G401 (cell line): Measurements from ENCODE around the gene ACAP3. TPM values are rescaled to one million over a fixed set of nuclear protein-coding genes. Genes with fewer than 3 reads are reported as not detected.

Experiments used
- total RNA-seq: library from RNA; depleted of rRNA; stranded (reverse); fragments of >200 nt; shearing (Covaris generic); gene quantifications from 2 replicates; pipeline ENCODE4 v1.2.3, GENCODE V29; 2014; rRNA removed

Gene ACAP3
- total RNA-seq, 1 experiment from 2014 or later: 33.8 TPM

Other genes with a start within 250 kb of the ACAP3 start
- gene RNF223, start 233.6 kb downstream of the ACAP3 start, total RNA-seq: 3.5 and 4.3 TPM in 2 replicates
- 11.9 and 17.1 TPM in 2 replicates for gene C1orf159, start 191.8 kb downstream of the ACAP3 start, total RNA-seq
- gene TTLL10, start 134.1 kb downstream of the ACAP3 start, total RNA-seq: not detected in 2 replicates
- 1.2 TPM in 1 of 2 replicates, not detected in the other for gene TNFRSF18, start 101.3 kb downstream of the ACAP3 start, total RNA-seq
- gene TNFRSF4, start 93.8 kb downstream of the ACAP3 start, total RNA-seq: not detected in 2 replicates
- 92.4 and 99.1 TPM in 2 replicates for gene SDF4, start 75.9 kb downstream of the ACAP3 start, total RNA-seq
- gene B3GALT6, start 75.7 kb downstream of the ACAP3 start, total RNA-seq: 38.4 and 44.3 TPM in 2 replicates
- gene C1QTNF12, start 61.2 kb downstream of the ACAP3 start, total RNA-seq: 5.1 and 13.3 TPM in 2 replicates
- 88.4 and 102 TPM in 2 replicates for gene UBE2J2, start 34.1 kb downstream of the ACAP3 start, total RNA-seq
- 0.71 and 1.2 TPM in 2 replicates for gene SCNN1D, start 27.5 kb downstream of the ACAP3 start, total RNA-seq
- gene PUSL1, start 667 bp upstream of the ACAP3 start, total RNA-seq: 66.7 and 84.9 TPM in 2 replicates
- 107 and 109 TPM in 2 replicates for gene INTS11, start 16.7 kb upstream of the ACAP3 start, total RNA-seq
- gene CPTP, start 16.9 kb upstream of the ACAP3 start, total RNA-seq: 22.5 and 23.5 TPM in 2 replicates
- gene TAS1R3, start 23.4 kb upstream of the ACAP3 start, total RNA-seq: 0.14 TPM in 1 of 2 replicates, not detected in the other
- 66.4 and 70.2 TPM in 2 replicates for gene DVL1, start 41.5 kb upstream of the ACAP3 start, total RNA-seq
- 23.0 and 26.7 TPM in 2 replicates for gene MXRA8, start 50.6 kb upstream of the ACAP3 start, total RNA-seq
- 210 and 263 TPM in 2 replicates for gene AURKAIP1, start 67.3 kb upstream of the ACAP3 start, total RNA-seq
- 79.4 and 105 TPM in 2 replicates for gene CCNL2, start 91.4 kb upstream of the ACAP3 start, total RNA-seq
- gene MRPL20, start 99.4 kb upstream of the ACAP3 start, total RNA-seq: 60.9 and 75.0 TPM in 2 replicates
- 0.43 and 0.54 TPM in 2 replicates for gene ANKRD65, start 113.3 kb upstream of the ACAP3 start, total RNA-seq
- 20.3 and 26.8 TPM in 2 replicates for gene VWA1, start 127.8 kb upstream of the ACAP3 start, total RNA-seq
- 0.14 TPM in 1 of 2 replicates, not detected in the other for gene ATAD3C, start 141.8 kb upstream of the ACAP3 start, total RNA-seq
- 73.1 and 102 TPM in 2 replicates for gene ATAD3B, start 163.8 kb upstream of the ACAP3 start, total RNA-seq
- 88.6 and 111 TPM in 2 replicates for gene ATAD3A, start 204.2 kb upstream of the ACAP3 start, total RNA-seq
- 1.1 TPM in 1 of 2 replicates, not detected in the other for gene TMEM240, start 232.7 kb upstream of the ACAP3 start, total RNA-seq